H54 (cell line): Measurements from ENCODE around the gene SLC38A11.

Source experiments
- DNase-seq: peaks from one replicate; pipeline ENCODE4 v3.0.0; 2011; ENCODE audit warnings: low spot score, mixed read lengths; ENCODE audit not compliant: insufficient read length
- FAIRE-seq: peaks from 3 replicates; lab custom pipeline; 2011; peaks lifted over from hg19 to GRCh38; lab: Jason Lieb, UNC
- POLR2A ChIP-seq: IDR thresholded peaks from 2 replicates; pipeline ENCODE4 v1.6.1; 2011; ENCODE audit warnings: low read depth, mild to moderate bottlenecking, low read length

SLC38A11 gene

GRCh38 chr2:164948540-164948939 is 6.8 kb downstream of the SLC38A11 start:
- TF ChIP-seq POLR2A: no peak
- DNase-seq: no peak
- no peak for FAIRE-seq

- no peak for DNase-seq
- TF ChIP-seq POLR2A: no peak
- no peak for FAIRE-seq
Observed at GRCh38 chr2:164947281-164947680, 8.0 kb downstream of the SLC38A11 start.

- FAIRE-seq: no peak
- TF ChIP-seq POLR2A: no peak
- DNase-seq: no peak
Observed at GRCh38 chr2:164943289-164943688, 12.0 kb downstream of the SLC38A11 start.

- no peak for FAIRE-seq
- no peak for TF ChIP-seq POLR2A
Observed at GRCh38 chr2:164937864-164938401, 17.4 kb downstream of the SLC38A11 start.

GRCh38 chr2:164935118-164936101 is 19.9 kb downstream of the SLC38A11 start:
- no peak for TF ChIP-seq POLR2A
- DNase-seq: no peak

More at GRCh38 chr2:164937864-164938401, 17.4 kb downstream of the SLC38A11 start:
- no peak for DNase-seq

GRCh38 chr2:164934401-164935117 is 20.8 kb downstream of the SLC38A11 start:
- no peak for TF ChIP-seq POLR2A
- FAIRE-seq (no peak), DNase-seq (no peak)

More at GRCh38 chr2:164935118-164936101, 19.9 kb downstream of the SLC38A11 start:
- FAIRE-seq: no peak

GRCh38 chr2:164933671-164934189 is 21.6 kb downstream of the SLC38A11 start:
- DNase-seq: no peak
- FAIRE-seq: no peak
- no peak for TF ChIP-seq POLR2A

- no peak for DNase-seq
- FAIRE-seq: no peak
- no peak for TF ChIP-seq POLR2A
Observed at GRCh38 chr2:164932377-164932776, 22.9 kb downstream of the SLC38A11 start.

- TF ChIP-seq POLR2A: no peak
- no peak for FAIRE-seq
- no peak for DNase-seq
Observed at GRCh38 chr2:164928101-164928673, 27.1 kb downstream of the SLC38A11 start.

- no peak for FAIRE-seq
- DNase-seq: no peak
- no peak for TF ChIP-seq POLR2A
Observed at GRCh38 chr2:164922134-164922533, 33.2 kb downstream of the SLC38A11 start.

- DNase-seq (peak; percentile 42), FAIRE-seq (peak; percentile 98)
- no peak for TF ChIP-seq POLR2A
Observed at GRCh38 chr2:164920430-164920829, 34.9 kb downstream of the SLC38A11 start.

- no peak for TF ChIP-seq POLR2A
- FAIRE-seq (peak; percentile 80), DNase-seq (no peak)
Observed at GRCh38 chr2:164917296-164917903, 37.9 kb downstream of the SLC38A11 start.

- DNase-seq (no peak), FAIRE-seq (no peak)
- no peak for TF ChIP-seq POLR2A
Observed at GRCh38 chr2:164915566-164915965, 39.8 kb downstream of the SLC38A11 start.
